NCI-H526 (cell line): ENCODE measurements around the gene NOL8.
A peak's percentile ranks its signal among the peaks of the same experiment; 100 is the strongest.

ENCODE experiments used
- DNase-seq, 2 experiments: peaks; one replicate each; lab custom pipeline; 2025; lab: John Stamatoyannopoulos, UW

NOL8 gene

GRCh38 chr9:92325269-92325990 is at the start of gene NOL8, which contains the start of gene CENPP:
NOL8 (minus strand) TSS chr9:92325350; CDS start chr9:92324161, 1,189 bp downstream.
CENPP (plus strand) TSS chr9:92325953.
- DNase-seq: peak; percentile 81 to 89

- no peak for DNase-seq
Measured at GRCh38 chr9:92373167-92373566, 48.0 kb upstream of the NOL8 start.

GRCh38 chr9:92369075-92369474 is 43.9 kb upstream of the NOL8 start:
- no peak for DNase-seq

- DNase-seq: no peak
Measured at GRCh38 chr9:92360083-92360482, 34.9 kb upstream of the NOL8 start.

- DNase-seq: no peak
Measured at GRCh38 chr9:92359394-92359995, 34.3 kb upstream of the NOL8 start.

GRCh38 chr9:92353051-92353450 is 27.9 kb upstream of the NOL8 start:
- DNase-seq: no peak

- no peak for DNase-seq
Measured at GRCh38 chr9:92350740-92351133, 25.6 kb upstream of the NOL8 start.

GRCh38 chr9:92349771-92350739 is 24.9 kb upstream of the NOL8 start:
- DNase-seq: no peak

- DNase-seq: no peak
Measured at GRCh38 chr9:92345582-92345981, 20.4 kb upstream of the NOL8 start.

GRCh38 chr9:92342825-92343488 is 17.8 kb upstream of the NOL8 start:
- no peak for DNase-seq

GRCh38 chr9:92341578-92341977 is 16.4 kb upstream of the NOL8 start:
- DNase-seq: no peak

GRCh38 chr9:92333282-92333634 is 8.1 kb upstream of the NOL8 start:
- DNase-seq: no peak

- no peak for DNase-seq
Measured at GRCh38 chr9:92332577-92333281, 7.6 kb upstream of the NOL8 start.

GRCh38 chr9:92328225-92328624 is 3.1 kb upstream of the NOL8 start:
- DNase-seq: peak in 1 of 2 experiments; percentile 18

GRCh38 chr9:92327283-92327850 is 2.2 kb upstream of the NOL8 start:
- peak; percentile 17 to 32 for DNase-seq

GRCh38 chr9:92325991-92326500 is 896 bp upstream of the NOL8 start:
- peak in 1 of 2 experiments; percentile 56 for DNase-seq

GRCh38 chr9:92324889-92325268 is 271 bp downstream of the NOL8 start:
- DNase-seq: peak in 1 of 2 experiments; percentile 61

GRCh38 chr9:92324431-92324830 is 719 bp downstream of the NOL8 start:
- no peak for DNase-seq

GRCh38 chr9:92315456-92315855 is 9.7 kb downstream of the NOL8 start:
- no peak for DNase-seq

- no peak for DNase-seq
Measured at GRCh38 chr9:92313624-92314012, 11.5 kb downstream of the NOL8 start.
